Measurements from ENCODE around the gene ARHGEF37. TPM values are rescaled to one million over a fixed set of nuclear protein-coding genes. Genes with fewer than 3 reads are reported as not detected.

Gene ARHGEF37
- polyA plus RNA-seq, 1 donor: 4.5 TPM

GRCh38 chr5:149638136-149638535 lies 56.8 kb downstream of the ARHGEF37 start:
- WGBS (ENCODE audit: insufficient coverage, low lambda C conversion rate): no CpG with 5 or more reads among the region's 5 CpGs
- no peak overlapping the region for H3K4me3 ChIP-seq (ENCODE audit: low read length)
- H3K9me3 ChIP-seq (ENCODE audit: control insufficient read depth, low read depth, low read length): no peaks in the 10 kb centered on the region
- H3K36me3 ChIP-seq (ENCODE audit: control insufficient read depth, insufficient read depth, low read length): no peaks in the 10 kb centered on the region
- no peak for DNase-seq
- H3K27ac ChIP-seq (ENCODE audit: low read length): no peak overlapping the region
- peaks cover 14% of the 10 kb centered on the region for H3K4me1 ChIP-seq (ENCODE audit: control insufficient read depth, insufficient read depth, low read length)
- no peaks in the 10 kb centered on the region for H3K27me3 ChIP-seq (ENCODE audit: control insufficient read depth, insufficient read depth, low read length)

- no peak overlapping the region for H3K27ac ChIP-seq (ENCODE audit: low read length)
- no CpG with 5 or more reads among the region's 9 CpGs for WGBS (ENCODE audit: insufficient coverage, low lambda C conversion rate)
Measured at GRCh38 chr5:149638546-149639241, 57.4 kb downstream of the ARHGEF37 start.

GRCh38 chr5:149639737-149640136 lies 58.4 kb downstream of the ARHGEF37 start:
- Histone ChIP-seq H3K27me3 (ENCODE audit: control insufficient read depth, insufficient read depth, low read length) (no peaks in the 10 kb centered on the region), H3K4me3 (ENCODE audit: low read length) (no peak overlapping the region), H3K9me3 (ENCODE audit: control insufficient read depth, low read depth, low read length) (no peaks in the 10 kb centered on the region), H3K27ac (ENCODE audit: low read length) (no peak overlapping the region), H3K4me1 (ENCODE audit: control insufficient read depth, insufficient read depth, low read length) (peaks cover 10% of the 10 kb centered on the region), H3K36me3 (ENCODE audit: control insufficient read depth, insufficient read depth, low read length) (no peaks in the 10 kb centered on the region)
- no peak for DNase-seq

More at GRCh38 chr5:149638546-149639241, 57.4 kb downstream of the ARHGEF37 start:
- Histone ChIP-seq H3K27me3 (ENCODE audit: control insufficient read depth, insufficient read depth, low read length) (no peaks in the 10 kb centered on the region), H3K9me3 (ENCODE audit: control insufficient read depth, low read depth, low read length) (no peaks in the 10 kb centered on the region), H3K4me1 (ENCODE audit: control insufficient read depth, insufficient read depth, low read length) (peaks cover 10% of the 10 kb centered on the region), H3K36me3 (ENCODE audit: control insufficient read depth, insufficient read depth, low read length) (no peaks in the 10 kb centered on the region), H3K4me3 (ENCODE audit: low read length) (no peak overlapping the region)
- no peak for DNase-seq

- peak overlapping the region; percentile 93 for H3K27ac ChIP-seq (ENCODE audit: low read length)
Measured at GRCh38 chr5:149640350-149640999, 59.2 kb downstream of the ARHGEF37 start.

GRCh38 chr5:149641000-149641576 lies 59.8 kb downstream of the ARHGEF37 start:
- peak overlapping the region; percentile 48 for H3K4me3 ChIP-seq (ENCODE audit: low read length)
- no peaks in the 10 kb centered on the region for H3K36me3 ChIP-seq (ENCODE audit: control insufficient read depth, insufficient read depth, low read length)
- 60% methylated on average over 2 of the region's 18 CpGs for WGBS (ENCODE audit: insufficient coverage, low lambda C conversion rate)
- peaks cover 10% of the 10 kb centered on the region for H3K4me1 ChIP-seq (ENCODE audit: control insufficient read depth, insufficient read depth, low read length)
- H3K27ac ChIP-seq (ENCODE audit: low read length): peak overlapping the region; percentile 93
- H3K27me3 ChIP-seq (ENCODE audit: control insufficient read depth, insufficient read depth, low read length): no peaks in the 10 kb centered on the region
- DNase-seq: peak; percentile 89 to 95
- H3K9me3 ChIP-seq (ENCODE audit: control insufficient read depth, low read depth, low read length): no peaks in the 10 kb centered on the region

More at GRCh38 chr5:149640350-149640999, 59.2 kb downstream of the ARHGEF37 start:
- Histone ChIP-seq H3K9me3 (ENCODE audit: control insufficient read depth, low read depth, low read length) (no peaks in the 10 kb centered on the region), H3K4me3 (ENCODE audit: low read length) (peak overlapping the region; percentile 48), H3K4me1 (ENCODE audit: control insufficient read depth, insufficient read depth, low read length) (peaks cover 10% of the 10 kb centered on the region), H3K27me3 (ENCODE audit: control insufficient read depth, insufficient read depth, low read length) (no peaks in the 10 kb centered on the region), H3K36me3 (ENCODE audit: control insufficient read depth, insufficient read depth, low read length) (no peaks in the 10 kb centered on the region)
- DNase-seq: no peak
- WGBS (ENCODE audit: insufficient coverage, low lambda C conversion rate): no CpG with 5 or more reads among the region's 7 CpGs

- Histone ChIP-seq H3K27ac (ENCODE audit: low read length) (no peak overlapping the region), H3K36me3 (ENCODE audit: control insufficient read depth, insufficient read depth, low read length) (no peaks in the 10 kb centered on the region), H3K4me1 (ENCODE audit: control insufficient read depth, insufficient read depth, low read length) (peaks cover 10% of the 10 kb centered on the region), H3K9me3 (ENCODE audit: control insufficient read depth, low read depth, low read length) (no peaks in the 10 kb centered on the region), H3K4me3 (ENCODE audit: low read length) (no peak overlapping the region), H3K27me3 (ENCODE audit: control insufficient read depth, insufficient read depth, low read length) (no peaks in the 10 kb centered on the region)
- WGBS (ENCODE audit: insufficient coverage, low lambda C conversion rate): no CpG with 5 or more reads among the region's 5 CpGs
- DNase-seq: no peak
Measured at GRCh38 chr5:149641600-149641999, 60.3 kb downstream of the ARHGEF37 start.

- WGBS (ENCODE audit: insufficient coverage, low lambda C conversion rate): 85% methylated on average over 3 of the region's 6 CpGs
Measured at GRCh38 chr5:149643781-149644180, 62.5 kb downstream of the ARHGEF37 start.

GRCh38 chr5:149644629-149645028 lies 63.3 kb downstream of the ARHGEF37 start:
- Histone ChIP-seq H3K4me3 (ENCODE audit: low read length) (no peak overlapping the region), H3K36me3 (ENCODE audit: control insufficient read depth, insufficient read depth, low read length) (no peaks in the 10 kb centered on the region), H3K4me1 (ENCODE audit: control insufficient read depth, insufficient read depth, low read length) (peaks cover 10% of the 10 kb centered on the region), H3K9me3 (ENCODE audit: control insufficient read depth, low read depth, low read length) (no peaks in the 10 kb centered on the region), H3K27me3 (ENCODE audit: control insufficient read depth, insufficient read depth, low read length) (no peaks in the 10 kb centered on the region), H3K27ac (ENCODE audit: low read length) (no peak overlapping the region)
- no peak for DNase-seq
- WGBS (ENCODE audit: insufficient coverage, low lambda C conversion rate): no CpG with 5 or more reads among the region's 4 CpGs

More at GRCh38 chr5:149643781-149644180, 62.5 kb downstream of the ARHGEF37 start:
- Histone ChIP-seq H3K36me3 (ENCODE audit: control insufficient read depth, insufficient read depth, low read length) (no peaks in the 10 kb centered on the region), H3K4me1 (ENCODE audit: control insufficient read depth, insufficient read depth, low read length) (peaks cover 10% of the 10 kb centered on the region), H3K4me3 (ENCODE audit: low read length) (no peak overlapping the region), H3K27me3 (ENCODE audit: control insufficient read depth, insufficient read depth, low read length) (no peaks in the 10 kb centered on the region), H3K9me3 (ENCODE audit: control insufficient read depth, low read depth, low read length) (no peaks in the 10 kb centered on the region), H3K27ac (ENCODE audit: low read length) (no peak overlapping the region)
- no peak for DNase-seq

GRCh38 chr5:149645236-149645635 lies 63.9 kb downstream of the ARHGEF37 start:
- WGBS (ENCODE audit: insufficient coverage, low lambda C conversion rate): no CpG with 5 or more reads among the region's 9 CpGs
- Histone ChIP-seq H3K27ac (ENCODE audit: low read length) (no peak overlapping the region), H3K4me3 (ENCODE audit: low read length) (no peak overlapping the region), H3K9me3 (ENCODE audit: control insufficient read depth, low read depth, low read length) (no peaks in the 10 kb centered on the region), H3K4me1 (ENCODE audit: control insufficient read depth, insufficient read depth, low read length) (peaks cover 6% of the 10 kb centered on the region), H3K27me3 (ENCODE audit: control insufficient read depth, insufficient read depth, low read length) (no peaks in the 10 kb centered on the region), H3K36me3 (ENCODE audit: control insufficient read depth, insufficient read depth, low read length) (no peaks in the 10 kb centered on the region)
- DNase-seq: no peak

GRCh38 chr5:149645725-149646124 lies 64.4 kb downstream of the ARHGEF37 start:
- DNase-seq: no peak
- Histone ChIP-seq H3K36me3 (ENCODE audit: control insufficient read depth, insufficient read depth, low read length) (no peaks in the 10 kb centered on the region), H3K27ac (ENCODE audit: low read length) (no peak overlapping the region), H3K4me1 (ENCODE audit: control insufficient read depth, insufficient read depth, low read length) (peaks cover 1% of the 10 kb centered on the region), H3K4me3 (ENCODE audit: low read length) (no peak overlapping the region), H3K27me3 (ENCODE audit: control insufficient read depth, insufficient read depth, low read length) (no peaks in the 10 kb centered on the region), H3K9me3 (ENCODE audit: control insufficient read depth, low read depth, low read length) (no peaks in the 10 kb centered on the region)
- WGBS (ENCODE audit: insufficient coverage, low lambda C conversion rate): 50% methylated on average over 2 of the region's 5 CpGs

Measured in large intestine (tissue), 3 donors.